ENCODE measurements around the gene XG.
"Not testable (repeated sequence)": the region's sequence is repeated elsewhere in the genome, so short reads cannot be mapped to it uniquely, and the experiment has no call there.

XG gene

DNA sequence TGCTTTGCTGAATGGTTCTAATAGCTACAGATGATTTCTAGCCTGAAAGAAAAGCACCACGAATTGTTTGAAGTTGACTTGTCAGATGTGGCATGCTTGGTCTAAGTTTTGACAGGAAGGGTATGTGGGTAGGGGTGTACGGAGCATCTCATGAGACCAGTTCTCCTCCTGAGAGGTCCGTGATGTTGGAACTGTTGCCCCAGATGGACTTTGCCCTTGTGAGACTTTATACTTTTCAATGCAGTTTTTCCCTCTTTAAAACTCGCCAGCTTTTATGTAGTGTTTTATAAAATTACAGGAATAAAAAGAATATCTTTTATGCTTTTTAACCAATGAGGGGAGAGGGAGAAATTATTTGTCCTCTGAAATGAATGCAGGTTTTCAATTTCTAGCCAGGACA lies 16.6 kb upstream of the XG start:
- DNase-seq = no peak

DNA sequence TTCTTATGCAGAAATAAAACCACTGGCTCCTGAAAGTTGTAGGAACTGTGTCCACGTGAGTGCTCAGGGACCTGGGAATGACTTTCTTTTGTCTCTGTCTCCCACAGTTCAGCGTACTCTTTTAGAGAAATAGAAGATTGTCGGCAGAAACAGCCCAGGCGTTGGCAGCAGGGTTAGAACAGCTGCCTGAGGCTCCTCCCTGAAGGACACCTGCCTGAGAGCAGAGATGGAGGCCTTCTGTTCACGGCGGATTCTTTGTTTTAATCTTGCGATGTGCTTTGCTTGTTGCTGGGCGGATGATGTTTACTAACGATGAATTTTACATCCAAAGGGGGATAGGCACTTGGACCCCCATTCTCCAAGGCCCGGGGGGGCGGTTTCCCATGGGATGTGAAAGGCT lies 11.2 kb upstream of the XG start:
- DNase-seq = no peak

DNA sequence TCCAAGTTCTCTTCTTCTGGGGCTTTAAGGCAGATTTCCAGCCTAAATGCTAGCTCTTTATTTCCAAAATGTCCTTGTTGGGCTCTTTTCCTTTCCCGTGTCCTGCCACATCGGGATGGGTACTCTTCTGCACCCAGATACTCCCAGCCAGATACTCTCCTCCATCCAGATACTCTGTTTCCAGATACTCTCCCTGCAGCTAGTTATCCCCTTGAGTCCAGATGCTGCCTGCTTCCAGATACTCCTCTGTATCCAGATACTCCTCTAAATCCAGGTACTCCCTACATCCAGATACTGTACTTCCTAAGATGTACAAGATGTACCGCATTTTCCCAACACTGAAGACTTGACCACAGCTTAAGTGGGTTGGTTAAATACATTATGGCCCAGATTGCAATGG lies 10.5 kb upstream of the XG start:
- DNase-seq = no peak

DNA sequence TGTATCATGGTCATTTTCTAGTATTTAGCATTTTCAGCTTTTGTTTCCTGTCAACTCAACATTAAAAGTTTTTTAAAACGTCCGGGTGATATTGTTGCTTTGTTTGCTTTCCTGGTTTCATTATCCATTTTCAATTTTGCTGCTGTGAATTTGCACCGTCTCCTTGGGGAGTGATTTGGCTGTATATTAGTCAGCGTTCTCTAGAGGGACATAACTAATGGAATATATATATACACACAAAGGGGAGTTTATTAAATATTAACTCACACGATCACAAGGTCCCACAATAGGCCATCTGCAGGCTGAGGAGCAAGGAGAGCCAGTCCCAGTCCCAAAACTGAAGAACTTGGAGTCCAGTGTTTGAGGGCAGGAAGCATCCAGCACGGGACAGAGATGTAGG lies 5.6 kb upstream of the XG start:
- not testable (repeated sequence) for DNase-seq

DNA sequence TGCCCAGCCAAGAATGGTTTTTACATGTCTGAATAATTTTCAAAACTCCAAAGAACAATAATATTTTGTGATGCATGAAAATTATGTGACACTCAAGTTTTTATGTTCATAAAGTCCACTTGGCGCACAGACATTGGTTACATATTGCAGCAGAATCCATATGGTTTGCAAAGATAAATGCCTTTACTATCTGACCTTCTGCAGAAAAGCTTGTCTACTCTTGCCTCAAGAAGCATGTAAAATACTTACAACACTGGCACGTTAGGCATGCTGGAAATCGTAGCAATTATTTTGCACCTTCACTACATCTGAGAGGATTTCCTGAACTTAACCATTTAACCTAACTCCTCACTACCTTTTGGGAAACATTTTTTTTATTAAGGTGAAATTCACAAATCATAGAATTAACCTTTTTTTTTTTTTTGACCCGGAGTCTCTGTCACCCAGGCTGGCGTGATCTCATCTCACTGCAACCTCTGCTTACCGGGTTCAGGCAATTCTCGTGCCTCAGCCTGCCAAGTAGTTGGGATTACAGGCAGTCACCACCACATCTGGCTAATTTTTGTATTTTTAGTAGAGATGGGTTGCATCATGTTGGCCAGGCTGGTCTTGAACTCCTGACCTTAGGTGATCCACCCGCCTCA lies 3.5 kb upstream of the XG start:
- DNase-seq = no peak

DNA sequence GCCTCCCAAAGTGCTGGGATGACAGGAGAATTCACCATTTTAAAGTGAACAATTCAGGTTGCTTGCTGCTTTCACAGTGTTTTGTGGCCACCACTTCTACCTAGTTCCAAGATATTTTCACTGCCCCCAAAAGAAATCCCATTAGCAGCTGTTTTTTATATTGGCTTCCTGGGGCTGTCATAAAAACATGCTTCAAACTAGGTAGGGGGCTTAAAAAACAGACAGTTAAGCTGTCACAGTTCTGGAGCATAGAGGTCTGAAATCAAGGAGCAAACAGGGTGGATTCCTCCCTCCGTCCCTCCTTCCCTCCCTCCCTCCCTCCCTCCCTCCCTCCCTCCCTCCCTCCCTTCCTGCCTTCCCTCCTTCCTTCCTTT lies 3.0 kb upstream of the XG start:
- DNase-seq = no peak

DNA sequence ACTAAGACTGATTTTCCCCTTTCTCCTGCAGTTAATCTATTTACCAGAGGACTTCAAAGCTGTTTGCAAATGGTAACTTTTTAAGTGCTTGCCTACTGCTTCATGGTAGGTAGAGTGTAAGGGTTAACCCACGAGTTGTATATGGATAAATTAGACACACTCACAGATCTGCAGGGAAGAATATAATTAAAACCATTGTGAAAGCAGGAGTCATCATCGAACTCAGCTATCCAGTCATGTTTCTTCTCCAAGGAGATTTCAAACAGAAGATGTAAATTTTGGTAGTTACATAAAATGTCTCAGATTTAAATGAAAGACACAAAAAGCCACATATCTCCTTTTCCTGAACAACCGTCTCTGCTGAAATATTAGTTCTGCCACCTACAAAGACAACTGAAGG lies 549 bp upstream of the XG start:
- DNase-seq = no peak

DNA sequence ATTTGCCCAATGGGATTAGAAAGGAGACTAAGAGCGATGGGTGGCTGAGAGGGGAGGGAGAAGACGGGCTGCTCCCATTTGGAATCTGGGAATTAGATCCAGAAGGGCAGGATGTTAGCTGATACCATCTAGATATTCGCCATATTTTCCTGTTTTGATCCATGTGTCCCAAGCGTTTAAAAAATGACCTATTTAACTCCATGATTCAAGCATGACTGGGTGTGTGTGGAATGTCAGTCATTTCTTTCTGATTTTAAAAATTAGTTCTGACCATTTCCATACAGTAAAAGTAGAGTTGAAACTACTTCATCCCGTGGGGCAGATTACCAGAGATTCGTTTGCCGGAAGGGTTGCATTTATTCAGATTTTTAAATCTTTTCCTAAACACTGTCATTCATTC lies 601 bp downstream of the XG start:
- DNase-seq = not testable (repeated sequence)

DNA sequence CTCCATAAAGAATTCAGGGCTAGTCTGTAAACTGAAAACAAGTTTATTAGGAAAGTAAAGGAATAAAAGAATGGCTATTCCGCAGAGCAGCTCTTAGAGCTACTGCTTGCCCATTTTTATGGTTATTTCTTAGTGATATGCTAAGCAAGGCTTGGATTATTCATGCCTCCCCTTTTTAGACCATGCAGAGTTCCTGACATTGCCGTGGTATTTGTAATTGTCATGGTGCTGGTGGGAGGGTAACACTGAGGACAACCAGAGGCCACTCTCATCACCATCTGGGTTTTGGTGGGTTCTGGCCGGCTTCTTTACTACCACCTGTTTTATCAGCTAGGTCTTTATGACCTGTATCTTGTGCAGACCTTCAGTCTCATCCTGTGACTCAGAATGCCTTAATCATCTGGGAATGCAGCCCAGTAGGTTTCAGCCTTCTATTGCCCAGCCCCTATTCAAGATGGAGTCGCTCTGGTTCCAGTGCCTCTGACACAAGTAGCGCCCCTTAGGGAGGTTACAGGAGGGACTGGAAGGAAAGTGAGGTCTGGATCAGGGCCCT lies 3.4 kb downstream of the XG start:
- DNase-seq = not testable (repeated sequence)

DNA sequence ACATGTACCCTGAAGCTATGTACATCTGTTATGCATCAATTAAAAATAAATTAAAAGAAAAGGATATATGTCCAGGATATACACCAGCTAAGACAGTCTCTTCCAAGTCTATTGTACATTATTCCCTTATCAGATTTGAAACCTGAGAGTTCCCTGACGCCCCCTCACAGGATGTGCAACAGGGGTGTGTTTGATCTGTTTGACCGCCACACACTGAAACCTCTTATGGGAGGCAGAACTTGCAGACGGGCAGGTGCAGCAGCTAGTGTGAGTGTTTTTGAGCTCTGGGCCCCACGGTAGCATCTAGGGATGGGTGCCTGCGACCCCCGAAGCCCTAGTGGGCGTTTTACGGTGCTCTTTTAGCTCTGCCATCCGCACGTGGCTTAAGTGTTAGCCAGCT lies 4.7 kb downstream of the XG start:
- no peak for DNase-seq

DNA sequence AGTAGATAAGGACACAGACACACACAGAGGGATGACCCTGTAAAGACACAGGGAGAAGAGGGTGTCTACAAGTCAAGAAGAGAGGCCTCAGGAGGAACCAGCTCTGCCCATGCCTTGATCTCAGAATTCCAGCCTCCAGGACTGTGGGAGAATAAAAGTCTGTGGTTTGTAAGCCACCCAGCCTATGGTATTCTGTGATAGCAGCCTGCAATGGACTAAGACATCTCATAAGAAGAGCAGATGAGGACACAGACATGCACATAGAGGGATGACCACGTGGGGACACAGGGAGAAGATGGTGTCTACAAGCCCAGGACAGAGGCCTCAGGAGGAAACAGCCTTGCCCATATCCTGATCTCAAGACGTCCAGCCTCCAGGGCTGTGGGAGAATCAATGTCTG lies 9.4 kb downstream of the XG start:
- no peak for DNase-seq

DNA sequence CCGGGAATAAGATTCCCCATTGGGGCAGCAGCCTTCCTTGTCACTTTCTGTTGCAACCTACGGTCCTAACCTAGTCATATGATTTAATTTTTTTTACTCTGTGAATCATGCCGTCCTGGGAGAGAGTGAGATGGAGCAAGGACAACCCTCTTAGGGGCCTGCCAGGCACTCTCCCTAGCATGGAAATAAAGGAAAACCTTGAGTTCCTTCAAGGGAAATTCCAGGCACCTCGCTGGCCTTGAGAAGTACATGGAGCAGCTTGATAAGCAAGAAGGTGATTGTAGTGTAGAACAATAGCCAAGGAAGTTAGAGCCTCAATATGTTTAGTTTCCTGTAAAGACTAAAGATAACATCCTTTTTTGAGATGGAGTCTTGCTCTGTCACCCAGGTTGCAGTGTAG lies 10.8 kb downstream of the XG start:
- not testable (repeated sequence) for DNase-seq

DNA sequence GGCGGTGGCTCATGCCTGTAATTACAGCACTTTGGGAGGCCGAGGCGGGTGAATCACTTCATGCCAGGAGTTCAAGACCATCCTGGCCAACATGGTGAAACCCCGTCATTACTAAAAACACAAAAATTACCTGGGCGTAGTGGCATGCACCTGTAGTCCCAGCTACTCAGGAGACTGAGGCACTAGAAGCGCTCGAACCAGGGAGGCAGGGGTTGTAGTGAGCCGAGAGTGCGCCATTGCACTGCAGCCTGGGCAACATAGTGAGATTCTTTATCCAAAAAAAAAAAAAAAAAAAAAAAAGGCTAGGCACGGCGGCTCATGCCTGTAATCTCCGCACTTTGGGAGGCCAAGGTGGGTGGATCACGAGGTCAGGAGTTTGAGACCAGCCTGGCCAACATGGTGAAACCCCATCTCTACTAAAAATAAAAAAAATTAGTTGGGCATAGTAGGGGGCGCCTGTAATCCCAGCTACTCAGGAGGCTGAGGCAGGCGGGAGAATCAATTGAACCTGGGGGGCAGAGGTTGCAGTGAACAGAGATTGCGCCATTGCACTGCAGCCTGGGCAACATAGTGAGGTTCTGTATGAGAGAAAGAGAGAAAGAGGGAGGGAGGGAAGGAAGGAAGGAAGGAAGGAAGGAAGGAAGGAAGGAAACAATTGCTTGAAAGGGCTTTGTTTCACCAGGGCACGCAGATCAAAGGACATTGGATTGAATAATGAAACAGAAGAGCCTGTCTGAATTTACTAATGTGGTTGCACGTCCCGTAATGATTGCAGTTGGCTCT lies 13.1 kb downstream of the XG start:
- not testable (repeated sequence) for DNase-seq

DNA sequence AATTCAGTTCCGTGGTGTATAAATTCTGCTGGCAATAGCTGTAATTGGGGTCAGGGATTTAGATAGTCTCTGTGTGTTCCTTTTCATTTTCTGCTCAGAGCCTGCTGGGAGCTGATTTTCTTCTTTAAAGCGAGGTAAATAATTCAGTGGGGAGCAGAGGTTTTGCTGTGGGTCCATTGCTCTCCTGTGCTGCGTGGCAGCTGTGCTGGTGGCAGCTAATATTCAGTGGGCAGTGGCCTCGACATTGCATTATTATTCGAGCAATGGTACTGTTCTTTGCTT lies 13.7 kb downstream of the XG start:
- DNase-seq = no peak

DNA sequence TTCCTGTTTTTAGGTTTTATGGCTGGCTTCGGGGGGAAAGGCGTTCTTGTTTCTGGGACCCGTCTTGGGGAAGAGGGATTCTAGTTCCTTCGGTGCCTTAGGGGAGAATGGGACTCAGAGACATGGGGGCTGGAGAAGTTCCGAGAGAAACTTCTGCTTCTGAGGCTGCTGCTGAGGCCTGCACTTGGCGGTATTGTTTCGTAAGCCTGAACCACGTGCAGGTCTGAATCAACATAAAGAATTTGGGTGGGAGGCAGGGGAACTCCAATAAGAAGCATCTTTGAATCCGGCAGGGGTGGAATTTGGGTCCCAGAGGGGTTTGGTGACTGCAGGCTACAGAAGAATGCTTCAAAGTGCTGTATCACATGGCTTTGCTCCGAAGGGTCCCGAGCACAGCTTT lies 15.1 kb downstream of the XG start:
- DNase-seq = no peak

DNA sequence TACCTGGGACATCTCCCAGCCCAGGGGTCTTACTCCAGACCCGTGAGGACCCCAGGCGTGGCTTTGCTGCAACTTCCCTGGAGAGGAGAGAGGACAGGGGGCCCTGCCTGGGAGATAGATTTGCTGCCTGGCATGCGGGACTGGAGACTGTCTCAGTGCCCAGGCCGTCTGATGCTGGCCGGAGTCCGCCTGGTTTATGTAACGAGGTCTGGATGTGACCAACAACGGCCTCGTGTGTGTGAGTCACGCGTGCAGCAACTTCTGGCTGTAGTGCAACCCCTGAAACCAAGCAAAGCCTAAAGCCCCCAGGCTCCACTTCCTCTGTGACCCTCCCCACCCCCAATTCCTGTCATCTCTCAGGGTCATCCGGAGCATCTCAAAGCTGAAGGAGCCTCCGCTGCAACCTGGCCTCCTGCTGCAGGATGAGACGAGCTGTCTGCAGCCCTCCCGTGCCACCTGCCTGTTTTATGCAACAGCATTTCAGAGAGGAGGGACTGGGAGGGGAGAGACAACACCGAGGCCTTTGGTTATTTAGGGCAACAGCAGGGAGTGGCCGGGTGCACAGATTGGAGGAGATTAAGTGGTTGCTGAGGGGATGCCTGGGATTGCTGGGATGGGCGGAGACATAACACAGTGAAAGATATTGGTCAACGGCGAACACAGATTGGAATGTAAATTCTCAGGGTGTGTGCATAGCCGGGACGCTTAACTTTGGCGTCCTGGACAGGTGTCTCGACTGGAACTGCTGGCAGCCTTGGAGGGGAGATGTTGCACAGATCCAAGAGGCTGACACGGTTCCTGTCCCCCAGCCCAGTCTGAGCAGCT lies 16.0 kb downstream of the XG start:
- no peak for DNase-seq

DNA sequence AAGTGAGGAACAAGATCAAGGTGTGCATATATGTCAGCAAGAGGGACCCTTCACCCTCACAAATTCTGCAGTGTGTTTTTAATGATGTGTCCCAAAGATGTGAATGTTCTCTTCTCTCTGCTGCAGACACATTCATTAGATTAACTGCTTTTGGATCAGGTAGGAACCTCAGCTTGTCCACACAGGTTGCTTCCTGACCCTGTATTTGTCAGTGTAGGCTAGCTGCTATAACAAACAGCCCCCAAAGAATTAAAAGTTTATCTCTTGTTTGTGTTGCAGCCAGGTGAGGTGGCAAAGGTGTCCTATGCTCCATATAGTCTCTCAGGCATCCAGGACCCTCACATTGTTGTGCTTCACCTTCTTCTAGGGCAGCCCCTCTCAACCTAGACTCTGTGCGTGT lies 17.8 kb downstream of the XG start:
- DNase-seq = no peak

DNA sequence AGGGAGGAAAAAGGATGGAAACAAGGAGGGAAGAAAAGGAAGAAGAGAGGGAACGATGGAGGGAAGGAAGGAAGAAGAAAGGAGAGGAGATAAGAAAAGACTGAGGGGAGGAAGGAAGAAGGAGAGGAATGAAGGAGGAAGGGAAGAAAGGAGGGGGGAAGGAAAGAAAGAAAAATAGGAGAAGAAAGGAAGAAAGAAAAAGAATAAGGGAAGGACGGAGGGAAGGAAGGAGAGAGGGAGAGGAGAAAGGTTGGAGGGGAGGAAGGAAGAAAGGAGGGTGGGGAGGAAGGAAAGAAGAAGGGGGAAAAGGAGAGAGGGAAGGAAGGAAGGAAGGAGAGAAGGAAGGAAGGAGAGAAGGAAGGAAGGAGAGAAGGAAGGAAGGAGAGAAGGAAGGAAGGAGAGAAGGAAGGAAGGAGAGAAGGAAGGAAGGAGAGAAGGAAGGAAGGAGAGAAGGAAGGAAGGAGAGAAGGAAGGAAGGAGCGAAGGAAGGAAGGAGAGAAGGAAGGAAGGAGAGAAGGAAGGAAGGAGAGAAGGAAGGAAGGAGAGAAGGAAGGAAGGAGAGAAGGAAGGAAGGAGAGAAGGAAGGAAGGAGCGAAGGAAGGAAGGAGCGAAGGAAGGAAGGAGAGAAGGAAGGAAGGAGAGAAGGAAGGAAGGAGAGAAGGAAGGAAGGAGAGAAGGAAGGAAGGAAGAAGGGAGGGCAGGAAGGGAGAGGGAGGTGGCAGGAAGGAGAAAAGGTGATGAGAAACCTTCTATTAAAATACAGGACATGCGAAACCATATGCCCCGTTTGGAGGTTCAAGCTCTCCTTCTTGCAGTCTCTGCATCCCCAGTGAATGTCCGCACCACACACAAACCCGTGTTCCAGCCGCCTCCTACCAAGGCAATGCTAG lies 21.6 kb downstream of the XG start:
- DNase-seq = not testable (repeated sequence)

DNA sequence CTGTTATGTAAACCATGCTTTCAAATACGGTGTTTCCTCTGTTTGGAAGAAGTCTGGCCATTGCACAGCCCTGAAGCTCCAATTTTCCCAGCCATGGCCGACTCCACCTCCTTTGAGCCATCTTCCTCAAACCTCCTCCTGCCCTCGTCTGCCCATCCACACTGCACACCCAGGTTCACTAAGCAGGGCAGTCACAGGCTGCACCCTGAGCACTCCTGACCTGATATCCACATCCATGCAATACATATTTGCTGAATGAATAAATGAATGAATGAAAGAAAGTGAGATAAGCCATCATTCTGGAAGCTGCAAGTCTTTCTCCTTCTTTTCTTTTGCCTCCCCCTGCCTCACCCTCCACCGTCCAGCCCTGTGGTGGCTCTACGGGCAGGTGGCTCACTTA lies 22.2 kb downstream of the XG start:
- DNase-seq = no peak

DNA sequence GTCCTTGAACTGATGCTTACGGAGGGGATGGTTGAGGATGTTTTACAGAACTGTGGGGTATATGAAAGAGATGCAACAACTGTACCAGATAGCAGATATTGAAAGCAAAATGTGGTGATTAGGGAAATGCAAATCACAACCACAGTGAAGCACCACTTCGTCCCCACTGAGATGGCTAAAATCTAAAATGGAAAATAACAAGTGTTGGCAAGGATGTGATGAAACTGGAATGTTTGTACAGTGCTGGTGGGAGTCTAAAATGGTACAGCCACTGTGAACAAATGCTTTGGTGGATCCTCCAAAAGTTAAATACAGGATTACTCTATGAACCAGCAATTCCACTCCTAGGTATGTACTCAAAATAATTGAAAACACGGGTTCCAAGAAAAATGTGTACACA lies 22.9 kb downstream of the XG start:
- no peak for DNase-seq

DNA sequence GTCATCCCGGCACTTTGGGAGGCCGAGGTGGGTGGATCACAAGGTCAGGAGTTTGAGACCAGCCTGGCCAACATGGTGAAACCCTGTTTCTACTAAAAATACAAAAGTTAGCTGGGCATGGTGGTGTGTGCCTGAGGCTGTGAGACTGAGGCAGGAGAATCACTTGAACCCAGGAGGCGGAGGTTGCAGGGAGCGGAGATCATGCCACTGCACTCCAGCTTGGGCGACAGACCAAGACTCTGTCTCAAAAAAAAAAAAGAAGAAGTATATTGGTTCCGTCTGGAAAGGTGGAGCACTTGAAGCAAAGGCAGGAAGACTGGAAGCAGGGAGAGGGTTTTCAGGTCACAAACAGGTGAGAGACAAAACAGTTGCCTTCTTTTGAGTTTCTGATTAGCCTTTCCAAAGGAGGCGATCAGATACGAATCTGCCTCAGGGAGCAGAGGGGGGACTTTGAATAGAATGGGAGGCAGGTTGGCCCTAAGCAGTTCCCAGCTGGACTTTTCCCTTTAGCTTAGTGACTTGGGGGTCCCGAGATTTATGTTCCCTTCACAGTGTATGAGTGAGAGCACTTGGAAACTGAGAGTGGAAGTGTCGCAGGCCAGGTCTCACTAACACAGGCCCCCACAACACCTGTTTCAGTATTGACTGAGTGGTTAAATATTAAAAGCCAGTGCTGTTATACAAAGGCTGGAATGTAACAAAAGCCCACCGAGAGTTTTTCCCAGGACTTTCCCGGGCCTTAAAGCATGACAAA lies 28.8 kb downstream of the XG start:
- not testable (repeated sequence) for DNase-seq

DNA sequence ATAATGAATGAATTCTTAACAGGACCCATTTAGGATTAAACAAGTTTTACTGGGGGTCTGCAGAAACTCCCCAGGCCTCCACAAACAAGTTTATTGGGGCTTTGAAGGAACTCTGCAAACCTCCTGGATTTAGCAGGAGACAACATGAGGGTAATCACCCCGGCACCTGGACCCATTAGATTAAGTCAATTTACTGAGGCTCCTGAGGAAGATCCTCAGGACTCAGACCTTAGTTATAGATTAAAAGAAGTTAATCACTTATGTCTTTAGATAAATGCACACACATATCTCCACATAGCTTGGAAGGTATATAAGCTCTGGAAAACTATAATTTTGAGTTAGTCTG lies 29.4 kb downstream of the XG start:
- no peak for DNase-seq
